HFF-Myc (cell line): ENCODE results near the gene BMPER.

Experiments
- DNase-seq: peaks from one replicate; pipeline ENCODE4 v3.0.0-alpha.2; 2011; ENCODE audit warnings: low read depth; ENCODE audit errors: extremely low read depth
- H3K4me3 ChIP-seq: replicated peaks from 2 replicates; pipeline ENCODE4 v1.5.1; 2011; ENCODE audit warnings: low read depth, mild to moderate bottlenecking, control low read depth, low read length
- TF ChIP-seq, protein P1 (sequence below): IDR thresholded peaks from 2 replicates; pipeline ENCODE4 v1.5.1; 2012; ENCODE audit warnings: mild to moderate bottlenecking, low read depth, low read length, control low read depth; ENCODE audit errors: missing control alignments

The BMPER gene

DNA sequence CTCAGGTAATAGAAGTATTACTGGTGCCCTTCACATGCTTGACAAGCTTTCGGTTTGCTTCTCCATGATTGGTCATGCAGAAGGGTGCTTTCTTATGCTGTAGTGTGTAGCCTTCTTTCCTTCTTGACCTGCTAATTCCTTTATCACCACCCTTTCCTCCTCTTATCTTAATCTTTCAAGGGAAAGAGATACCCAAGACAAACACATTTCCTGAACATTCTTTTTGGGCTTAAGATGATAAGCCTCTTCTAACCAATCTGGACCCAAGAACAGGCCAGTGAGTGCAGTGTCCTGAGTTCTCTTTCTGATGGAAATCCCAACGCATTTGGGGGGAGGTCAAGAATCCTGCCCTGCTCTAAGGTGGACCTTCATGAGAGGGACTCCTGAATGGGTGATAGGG, 33.8 kb downstream of the BMPER start:
- DNase-seq = no peak
- TF ChIP-seq, protein P1, sequence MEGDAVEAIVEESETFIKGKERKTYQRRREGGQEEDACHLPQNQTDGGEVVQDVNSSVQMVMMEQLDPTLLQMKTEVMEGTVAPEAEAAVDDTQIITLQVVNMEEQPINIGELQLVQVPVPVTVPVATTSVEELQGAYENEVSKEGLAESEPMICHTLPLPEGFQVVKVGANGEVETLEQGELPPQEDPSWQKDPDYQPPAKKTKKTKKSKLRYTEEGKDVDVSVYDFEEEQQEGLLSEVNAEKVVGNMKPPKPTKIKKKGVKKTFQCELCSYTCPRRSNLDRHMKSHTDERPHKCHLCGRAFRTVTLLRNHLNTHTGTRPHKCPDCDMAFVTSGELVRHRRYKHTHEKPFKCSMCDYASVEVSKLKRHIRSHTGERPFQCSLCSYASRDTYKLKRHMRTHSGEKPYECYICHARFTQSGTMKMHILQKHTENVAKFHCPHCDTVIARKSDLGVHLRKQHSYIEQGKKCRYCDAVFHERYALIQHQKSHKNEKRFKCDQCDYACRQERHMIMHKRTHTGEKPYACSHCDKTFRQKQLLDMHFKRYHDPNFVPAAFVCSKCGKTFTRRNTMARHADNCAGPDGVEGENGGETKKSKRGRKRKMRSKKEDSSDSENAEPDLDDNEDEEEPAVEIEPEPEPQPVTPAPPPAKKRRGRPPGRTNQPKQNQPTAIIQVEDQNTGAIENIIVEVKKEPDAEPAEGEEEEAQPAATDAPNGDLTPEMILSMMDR = no peak
- H3K4me3 ChIP-seq = no peak overlapping the region

DNA sequence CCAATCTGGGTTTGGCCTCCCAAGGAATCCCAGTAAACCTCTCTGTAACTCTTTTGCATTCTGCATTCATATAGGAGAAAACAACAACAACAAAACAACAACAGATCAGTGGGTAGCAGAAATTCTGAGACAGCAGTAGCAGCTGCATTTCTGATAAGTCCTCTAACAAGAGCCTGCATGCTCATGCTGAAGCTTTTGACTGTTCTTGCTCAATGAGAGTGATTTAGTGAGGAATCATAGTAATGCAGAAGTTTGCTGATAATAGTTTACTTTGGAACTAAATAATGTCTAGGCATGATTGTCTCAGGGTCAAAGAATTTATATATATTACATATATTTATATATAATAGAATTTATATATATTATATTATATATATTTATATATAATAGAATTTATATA, 35.2 kb downstream of the BMPER start:
- no peak for DNase-seq
- no peak overlapping the region for H3K4me3 ChIP-seq
- TF ChIP-seq, protein P1 = no peak

DNA sequence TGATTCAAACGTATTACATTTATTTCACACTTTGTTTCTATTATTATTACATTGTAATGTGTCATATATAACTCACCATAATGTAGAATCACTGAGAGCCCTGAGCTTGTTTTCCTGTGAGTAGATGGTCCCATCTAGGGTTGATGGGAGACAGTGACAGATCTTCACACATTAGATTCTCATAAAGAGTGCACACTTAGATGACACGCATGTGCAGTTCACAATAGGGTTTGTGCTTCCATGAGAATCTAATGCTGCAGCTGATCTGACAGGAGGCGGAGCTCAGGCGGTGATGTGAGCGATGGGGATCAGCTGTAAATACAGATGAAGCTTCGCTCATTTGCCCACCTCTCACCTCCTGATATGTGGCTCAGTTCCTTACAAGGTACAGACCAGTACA, 36.1 kb downstream of the BMPER start:
- DNase-seq = no peak
- TF ChIP-seq, protein P1 = no peak
- H3K4me3 ChIP-seq = no peak overlapping the region

DNA sequence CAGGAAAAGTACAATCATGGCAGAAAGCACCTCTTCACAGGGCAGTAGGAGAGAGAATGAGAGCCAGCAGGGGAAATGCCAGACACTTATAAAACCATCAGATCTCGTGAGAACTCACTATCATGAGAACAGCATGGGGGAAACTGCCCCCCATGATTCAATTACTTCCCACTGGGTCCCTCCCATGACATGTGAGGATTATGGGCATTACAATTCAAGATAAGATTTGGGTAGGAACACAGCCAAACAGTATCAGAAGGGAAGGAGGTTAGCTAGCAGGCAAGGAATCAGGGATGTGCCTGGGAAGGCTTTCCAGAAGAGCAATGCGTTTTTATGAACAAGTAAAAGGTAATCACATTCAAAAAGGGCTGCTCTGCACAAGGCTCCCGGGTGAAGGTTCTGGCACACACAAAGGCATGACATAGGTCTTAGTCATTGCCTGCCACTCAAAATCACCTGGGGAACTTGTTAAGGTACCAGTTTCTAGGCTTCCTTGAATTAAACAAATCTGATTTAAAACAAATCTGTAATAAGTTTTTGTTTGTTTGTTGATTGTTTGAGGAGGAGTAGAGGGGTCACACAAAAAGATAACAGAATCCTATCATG, 40.9 kb downstream of the BMPER start:
- no peak for DNase-seq
- TF ChIP-seq, protein P1 = no peak
- H3K4me3 ChIP-seq = no peak overlapping the region

DNA sequence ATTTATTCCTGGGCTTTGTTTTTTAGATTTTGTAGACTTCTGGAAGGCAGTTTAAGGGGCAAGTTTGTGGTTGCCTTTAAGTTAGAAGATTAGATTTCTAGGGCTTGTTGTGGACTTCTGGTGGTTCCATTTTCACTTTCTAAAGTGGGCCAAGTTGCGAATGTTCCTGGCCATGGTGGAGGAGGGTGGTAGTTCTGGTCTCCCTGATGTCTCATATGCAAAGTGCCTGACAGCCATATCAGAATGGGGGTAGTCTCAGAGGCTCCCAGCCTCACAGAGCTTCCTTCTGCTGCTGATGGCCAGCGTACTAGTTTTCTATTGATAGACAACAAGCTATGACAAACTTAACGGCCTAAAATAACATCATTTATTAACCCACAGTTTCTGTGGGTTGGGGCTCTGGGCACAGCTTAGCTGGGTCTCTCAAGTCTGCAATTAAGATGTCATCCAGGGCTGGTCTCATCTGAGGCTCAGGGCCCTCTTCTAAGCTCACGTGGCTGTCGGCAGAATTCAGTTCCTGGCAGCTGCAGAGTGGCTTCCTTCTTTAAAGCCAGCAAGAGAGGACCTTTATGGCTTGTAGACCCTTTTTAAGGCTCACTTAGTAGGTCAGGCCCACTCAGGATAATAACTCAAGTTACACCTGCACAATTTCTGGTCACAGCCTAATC, 44.8 kb downstream of the BMPER start:
- DNase-seq = no peak
- no peak overlapping the region for H3K4me3 ChIP-seq
- TF ChIP-seq, protein P1 = no peak

DNA sequence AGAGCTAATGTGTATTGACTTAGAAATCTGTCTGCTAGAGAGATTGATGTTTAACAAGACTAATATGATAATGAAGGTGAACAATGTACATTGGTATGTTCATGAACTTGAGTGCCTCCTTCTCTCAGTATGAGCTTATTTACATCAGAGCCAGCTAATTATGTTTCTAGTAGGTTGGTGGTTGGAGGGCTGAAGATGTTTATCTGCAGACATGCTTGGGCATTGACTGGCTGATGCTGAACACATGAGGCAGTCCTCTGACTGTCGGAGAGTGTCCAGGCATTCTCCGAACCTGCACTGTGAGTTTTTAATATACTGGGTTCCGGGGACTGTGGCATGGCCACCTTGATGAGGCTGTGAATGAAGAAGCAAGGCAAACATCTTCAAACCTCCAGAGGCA, 47.5 kb downstream of the BMPER start:
- no peak overlapping the region for H3K4me3 ChIP-seq
- TF ChIP-seq, protein P1 = no peak
- DNase-seq = no peak
